T-cell (primary cell): ENCODE results near the gene NPC1. TPM values are rescaled to one million over a fixed set of nuclear protein-coding genes. Genes with fewer than 3 reads are reported as not detected.

Source experiments
- ATAC-seq, 4 experiments: fragments of 200-7000 bp in 3 of 4; fragments of 150-1000 bp in 1 of 4; cut with Tn5 transposase; replicated peaks in 1 of 4; 1 replicate in 3 of 4; 2 replicates in 1 of 4; pipeline ENCODE4 v1.10.0; 2021; ENCODE audit warnings: moderate library complexity in 3 of 4, mild to moderate bottlenecking in 2 of 4, moderate number of reproducible peaks in 1 of 4
- CTCF ChIA-PET, 2 donors: fragments of 300-600 bp; sonication (Branson Sonifier 250); formaldehyde crosslinking; loops; one replicate each; lab custom pipeline; 2022; ENCODE audit warnings: antibody characterized with exemption in 2 of 2; lab: Charles Lee
- POLR2A ChIA-PET, 2 donors: fragments of 300-600 bp; sonication (Branson Sonifier 250); formaldehyde crosslinking; loops; one replicate each; lab custom pipeline; 2022; ENCODE audit warnings: antibody characterized with exemption in 2 of 2; lab: Charles Lee
- DNase-seq, 35 experiments: peaks; one replicate each; pipeline versions ENCODE4 v3.0.0 to v3.0.0-alpha.2; 2013 to 2023
- H3K27ac ChIP-seq: one replicate; pipeline ENCODE4 v1.5.1; 2013; ENCODE audit warnings: low read length
- H3K27me3 ChIP-seq, 2 experiments: replicated peaks in 1 of 2; 1 replicate in 1 of 2; 2 replicates in 1 of 2; pipeline versions ENCODE4 v1.6.1 to v1.7.0; 2013; ENCODE audit warnings: low read length in 1 of 2, mixed read lengths in 1 of 2; ENCODE audit not compliant: control insufficient read depth in 2 of 2, insufficient read depth in 2 of 2; ENCODE audit errors: extremely low read depth in 1 of 2
- H3K36me3 ChIP-seq, 2 donors: 1 replicate in 1 of 2; 2 replicates in 1 of 2; pipeline versions ENCODE4 v1.6.1 to v1.7.0; 2013; ENCODE audit warnings: low read length in 1 of 2; ENCODE audit not compliant: control insufficient read depth in 2 of 2, insufficient read depth in 1 of 2; ENCODE audit errors: extremely low read depth in 1 of 2
- H3K4me1 ChIP-seq, 2 experiments: 1 replicate in 1 of 2; 2 replicates in 1 of 2; pipeline versions ENCODE4 v1.6.1 to v1.7.0; 2013; ENCODE audit warnings: low read length in 2 of 2, mixed read lengths in 1 of 2; ENCODE audit not compliant: insufficient read depth in 2 of 2, control insufficient read depth in 1 of 2; ENCODE audit errors: extremely low read depth in 1 of 2
- H3K4me3 ChIP-seq, 2 donors: 1 replicate in 1 of 2; 2 replicates in 1 of 2; pipeline versions ENCODE4 v1.5.1 to v1.7.0; 2013; ENCODE audit warnings: mild to moderate bottlenecking in 2 of 2, low read length in 1 of 2, moderate library complexity in 1 of 2; ENCODE audit not compliant: control insufficient read depth in 1 of 2; ENCODE audit errors: extremely low read depth in 1 of 2
- H3K9me3 ChIP-seq: 2 replicates; pipeline ENCODE4 v1.7.0; 2013
- H3K27ac Mint-ChIP-seq, 2 donors: one replicate each; pipeline ENCODE4 v1.8.0; 2020 to 2021; ENCODE audit warnings: mild to moderate bottlenecking in 2 of 2, mixed read lengths in 2 of 2
- H3K27me3 Mint-ChIP-seq, 2 donors: one replicate each; pipeline ENCODE4 v1.8.0; 2021 to 2022; ENCODE audit warnings: mixed read lengths in 2 of 2
- H3K36me3 Mint-ChIP-seq: one replicate; pipeline ENCODE4 v1.8.0; 2021; ENCODE audit warnings: mixed read lengths
- H3K4me1 Mint-ChIP-seq, 3 donors: one replicate each; pipeline ENCODE4 v1.8.0; 2020 to 2022; ENCODE audit warnings: mixed read lengths in 3 of 3, mild to moderate bottlenecking in 1 of 3
- H3K4me3 Mint-ChIP-seq, 3 donors: one replicate each; pipeline ENCODE4 v1.8.0; 2020 to 2022; ENCODE audit warnings: mild to moderate bottlenecking in 3 of 3, mixed read lengths in 3 of 3, moderate library complexity in 3 of 3
- H3K9me3 Mint-ChIP-seq, 3 donors: one replicate each; pipeline ENCODE4 v1.8.0; 2020 to 2022; ENCODE audit warnings: mixed read lengths in 3 of 3
- WGBS: methylation state at CpG from one replicate; pipeline ENCODE4 v1.1.5; 2013; ENCODE audit warnings: missing lambda C conversion rate; ENCODE audit not compliant: insufficient coverage; 5-methylcytosine and 5-hydroxymethylcytosine counted together
- total RNA-seq, 35 experiments: library from RNA in 6 of 35; stranded (reverse) in 6 of 35; fragments of 120-200 nt in 1 of 35; gene quantifications; one replicate each; pipeline versions ENCODE4 v1.2.1 to v1.2.4 and lab custom pipeline; 2013 to 2026

NPC1 gene
- total RNA-seq, 5 donors from 2014 or later (not counting 1 experiment from before 2014, with no cell fraction given) = 35.2 to 52.7 (median 39.4) TPM

- Histone ChIP-seq H3K27me3 (no peaks in the 10 kb centered on the region), H3K4me3 (peak within 1 kb of the TSS; percentile 59 to 77), H3K9me3 (no peaks in the 10 kb centered on the region), H3K36me3 (peaks cover 6 to 14% of the 10 kb centered on the region in 2 donors), H3K4me1 (peaks cover 6 to 40% of the 10 kb centered on the region in 2 experiments), H3K27ac (peak within 1 kb of the TSS; percentile 83)
- no peaks in the 10 kb centered on the region for H3K9me3 Mint-ChIP-seq
- ChIA-PET POLR2A (no interaction called here), CTCF (interaction anchor here in 1 of 2 donors (0.9 to 1.6 kb wide), 2 partner anchors 15 to 50 kb away, joined by 3 to 4 read pairs; partner anchors contain the start of gene RIOK3)
- ATAC-seq (peak; percentile 90 to 96 (median 94)), DNase-seq (peak; percentile 88 to 99 (median 96))
- peak within 1 kb of the TSS; percentile 93 to 99 (median 96) for H3K4me3 Mint-ChIP-seq
- peak within 1 kb of the TSS; percentile 91 to 95 for H3K27ac Mint-ChIP-seq
- H3K4me1 Mint-ChIP-seq = peaks cover 52 to 65% (median 56%) of the 10 kb centered on the region in 3 donors
- under 1% methylated on average over 110 of the region's 110 CpGs for WGBS
- H3K36me3 Mint-ChIP-seq = peaks cover 10% of the 10 kb centered on the region
- H3K27me3 Mint-ChIP-seq = no peaks in the 10 kb centered on the region
Measured at GRCh38 chr18:23503038-23503962, 83.0 kb downstream of the NPC1 start, which contains the start of gene RMC1. TSS of gene RMC1 (plus strand) at chr18:23503511. CDS start at chr18:23503619, 108 bp downstream.

- ChIA-PET CTCF (interaction anchor here in 1 of 2 donors (0.8 to 0.9 kb wide), 2 partner anchors 15 to 86 kb away, joined by 3 read pairs; no protein-coding TSS in a partner anchor), POLR2A (no interaction called here)
- peaks cover 49 to 61% (median 53%) of the 10 kb centered on the region in 3 donors for H3K4me1 Mint-ChIP-seq
- peaks cover 0 to 9% of the 10 kb centered on the region in 2 donors for H3K36me3 ChIP-seq
- peaks cover 6 to 40% of the 10 kb centered on the region in 2 experiments for H3K4me1 ChIP-seq
- no peaks in the 10 kb centered on the region for H3K27me3 ChIP-seq
- peak overlapping the region; percentile 59 to 77 for H3K4me3 ChIP-seq
- H3K9me3 ChIP-seq = no peaks in the 10 kb centered on the region
- peak overlapping the region; percentile 83 for H3K27ac ChIP-seq
- ATAC-seq (no peak), DNase-seq (no peak)
- no peaks in the 10 kb centered on the region for H3K27me3 Mint-ChIP-seq
- WGBS = 0% methylated on average over 2 of the region's 6 CpGs
- H3K9me3 Mint-ChIP-seq = no peaks in the 10 kb centered on the region
- peak overlapping the region; percentile 91 to 95 for H3K27ac Mint-ChIP-seq
- peaks cover 10% of the 10 kb centered on the region for H3K36me3 Mint-ChIP-seq
- H3K4me3 Mint-ChIP-seq = peak overlapping the region; percentile 81 to 99 (median 85)
Measured at GRCh38 chr18:23502516-23503037, 83.7 kb downstream of the NPC1 start.

- no peaks in the 10 kb centered on the region for H3K27me3 ChIP-seq
- ATAC-seq (no peak), DNase-seq (no peak)
- ChIA-PET CTCF (interaction anchor here in 1 of 2 donors (0.8 to 1.1 kb wide), 3 partner anchors 26 to 87 kb away, joined by 3 to 4 read pairs (median 4); no protein-coding TSS in a partner anchor), POLR2A (no interaction called here)
- peaks cover 0 to 6% of the 10 kb centered on the region in 2 donors for H3K36me3 ChIP-seq
- Mint-ChIP-seq H3K36me3 (peaks cover 4% of the 10 kb centered on the region), H3K27ac (peak overlapping the region; percentile 25 to 46), H3K4me1 (peaks cover 39 to 53% (median 46%) of the 10 kb centered on the region in 3 donors), H3K27me3 (no peaks in the 10 kb centered on the region), H3K9me3 (no peaks in the 10 kb centered on the region), H3K4me3 (peak overlapping the region in 2 of 3 donors; percentile 43 to 99)
- H3K4me1 ChIP-seq = peaks cover 6 to 40% of the 10 kb centered on the region in 2 experiments
- no peak overlapping the region for H3K4me3 ChIP-seq
- H3K9me3 ChIP-seq = no peaks in the 10 kb centered on the region
- WGBS = no CpG with 5 or more reads among the region's 6 CpGs
- H3K27ac ChIP-seq = no peak overlapping the region
Measured at GRCh38 chr18:23501626-23502025, 84.7 kb downstream of the NPC1 start.

DNA sequence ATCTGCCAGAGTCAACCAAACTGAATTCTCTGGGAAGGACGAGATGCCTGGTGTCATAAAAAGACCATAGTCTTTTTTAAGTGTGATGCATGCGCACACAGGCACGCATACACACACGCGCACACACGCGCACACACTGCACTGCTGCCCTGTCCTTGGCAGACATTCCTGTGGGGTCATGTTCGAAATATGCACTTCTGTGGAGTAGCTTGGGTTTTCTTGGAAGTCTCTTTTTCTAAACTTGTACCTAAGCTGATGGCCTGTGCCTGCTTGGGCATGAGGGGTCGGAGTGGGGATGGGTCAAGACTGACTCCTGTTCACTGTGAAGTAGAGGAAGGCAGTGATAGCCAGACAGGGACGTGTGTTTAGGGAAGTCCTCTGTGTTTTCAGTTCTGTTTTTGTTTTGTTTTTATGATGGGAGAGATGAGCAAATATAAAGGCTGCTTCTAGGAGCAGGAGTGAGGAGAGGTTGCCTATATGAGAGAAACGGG, 87.0 kb downstream of the NPC1 start:
- Histone ChIP-seq H3K9me3 (no peaks in the 10 kb centered on the region), H3K27me3 (no peaks in the 10 kb centered on the region), H3K36me3 (no peaks in the 10 kb centered on the region), H3K4me1 (peaks cover 3 to 26% of the 10 kb centered on the region in 2 experiments), H3K27ac (no peak overlapping the region), H3K4me3 (no peak overlapping the region)
- DNase-seq (no peak), ATAC-seq (no peak)
- Mint-ChIP-seq H3K27ac (peak overlapping the region in 1 of 2 donors; percentile 36), H3K36me3 (no peaks in the 10 kb centered on the region), H3K4me3 (no peak overlapping the region), H3K9me3 (no peaks in the 10 kb centered on the region), H3K27me3 (no peaks in the 10 kb centered on the region), H3K4me1 (peaks cover 23 to 35% (median 32%) of the 10 kb centered on the region in 3 donors)
- 74% methylated on average over 4 of the region's 11 CpGs for WGBS
- ChIA-PET POLR2A (interaction anchor here in 1 of 2 donors (0.6 kb wide), 1 partner anchor 122 kb away, joined by 3 read pairs; no protein-coding TSS in a partner anchor), CTCF (interaction anchor here (0.6 to 1.8 kb wide), 7 partner anchors 11 to 204 kb away, joined by 3 to 11 read pairs (median 6); no protein-coding TSS in a partner anchor)

DNA sequence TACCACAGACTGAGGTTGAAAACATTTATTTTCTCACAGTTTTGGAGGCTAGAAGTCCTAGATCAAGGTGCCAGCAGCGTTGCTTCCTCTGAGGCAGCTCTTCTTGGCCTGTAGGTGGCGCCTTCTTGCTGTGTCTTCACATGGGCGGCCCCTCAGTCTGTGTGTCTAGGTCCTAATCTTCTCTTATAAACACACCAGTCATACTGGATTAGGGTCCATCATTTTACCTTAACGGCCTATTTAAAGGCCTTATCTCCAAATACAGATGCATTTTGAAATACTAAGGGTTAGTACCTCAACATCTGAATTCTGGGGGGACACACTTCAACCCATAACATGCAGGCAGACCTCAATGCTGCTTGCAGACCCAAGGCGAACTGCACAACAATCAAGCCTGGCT, 87.4 kb downstream of the NPC1 start:
- ChIA-PET POLR2A (interaction anchor here in 1 of 2 donors (0.7 kb wide), 1 partner anchor 23 kb away, joined by 7 read pairs; no protein-coding TSS in a partner anchor), CTCF (interaction anchor here (0.5 to 1.7 kb wide), 19 partner anchors 10 to 583 kb away, joined by 3 to 11 read pairs (median 4); no protein-coding TSS in a partner anchor)
- H3K36me3 Mint-ChIP-seq = no peaks in the 10 kb centered on the region
- Histone ChIP-seq H3K4me1 (peaks cover 0 to 21% of the 10 kb centered on the region in 2 experiments), H3K27ac (no peak overlapping the region), H3K27me3 (no peaks in the 10 kb centered on the region), H3K9me3 (no peaks in the 10 kb centered on the region), H3K36me3 (no peaks in the 10 kb centered on the region), H3K4me3 (no peak overlapping the region)
- peaks cover 18 to 30% (median 27%) of the 10 kb centered on the region in 3 donors for H3K4me1 Mint-ChIP-seq
- peak overlapping the region in 1 of 2 donors; percentile 36 for H3K27ac Mint-ChIP-seq
- H3K9me3 Mint-ChIP-seq = no peaks in the 10 kb centered on the region
- H3K27me3 Mint-ChIP-seq = no peaks in the 10 kb centered on the region
- 36% methylated on average over 4 of the region's 5 CpGs for WGBS
- DNase-seq = peak; percentile 30 to 87 (median 66)
- ATAC-seq = peak; percentile 19 to 32 (median 26)
- no peak overlapping the region for H3K4me3 Mint-ChIP-seq
